ENCODE results near the gene KLHDC7B. TPM values are rescaled to one million over a fixed set of nuclear protein-coding genes. Genes with fewer than 3 reads are reported as not detected.

KLHDC7B gene
- total RNA-seq, 2 donors from 2014 or later: 0.07 to 0.16 TPM

DNA sequence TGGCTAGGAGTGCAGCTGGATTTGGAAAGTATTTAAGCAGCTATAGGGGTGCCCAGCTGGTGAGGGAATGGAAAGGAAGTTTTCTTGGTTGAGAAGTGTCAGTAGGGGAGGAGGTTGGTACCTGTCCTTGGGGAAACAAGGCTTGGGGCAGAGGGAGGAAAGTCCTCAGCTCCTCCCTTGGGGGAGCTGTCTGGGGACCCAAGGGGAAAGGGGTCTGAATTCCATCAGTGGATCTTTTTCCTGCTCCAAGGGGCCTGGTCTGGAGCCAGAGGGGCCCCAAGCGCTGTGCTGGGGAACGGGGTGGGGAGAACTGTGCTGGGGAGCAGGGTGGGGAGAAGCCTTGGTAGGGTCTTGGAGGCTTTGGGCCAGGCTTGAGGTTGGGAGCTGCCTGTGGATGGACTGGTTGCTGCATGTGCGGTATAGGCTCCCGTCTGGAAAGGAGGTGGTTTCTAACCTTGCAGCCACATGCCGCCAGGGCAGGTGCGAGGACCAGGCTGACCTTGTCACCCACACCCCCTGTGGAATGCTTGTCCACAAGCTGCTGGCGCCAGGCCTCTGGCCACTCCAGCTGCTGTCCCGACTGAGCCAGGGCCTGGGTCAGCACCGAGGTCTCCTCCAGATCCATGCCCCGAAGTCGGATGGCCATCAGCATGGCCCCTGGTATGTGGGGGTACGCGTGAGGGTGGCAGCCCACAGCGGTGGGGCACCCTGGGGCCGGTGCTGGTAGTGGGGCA is 16.9 kb upstream of the KLHDC7B start:
- no peak for DNase-seq
- Histone ChIP-seq H3K27me3 (no peaks in the 10 kb centered on the region), H3K9ac (ENCODE audit: low read depth in 2 of 2, low read length in 2 of 2) (peak overlapping the region; percentile 95 to 98), H3K9me3 (no peaks in the 10 kb centered on the region), H3K4me3 (peak overlapping the region; percentile 55), H3K36me3 (no peaks in the 10 kb centered on the region), H3K4me1 (peaks cover 12% of the 10 kb centered on the region), H3K27ac (peak overlapping the region; percentile 100)
- intact Hi-C loops (cut with DNase I): no loop called here
- TF ChIP-seq, protein P1, sequence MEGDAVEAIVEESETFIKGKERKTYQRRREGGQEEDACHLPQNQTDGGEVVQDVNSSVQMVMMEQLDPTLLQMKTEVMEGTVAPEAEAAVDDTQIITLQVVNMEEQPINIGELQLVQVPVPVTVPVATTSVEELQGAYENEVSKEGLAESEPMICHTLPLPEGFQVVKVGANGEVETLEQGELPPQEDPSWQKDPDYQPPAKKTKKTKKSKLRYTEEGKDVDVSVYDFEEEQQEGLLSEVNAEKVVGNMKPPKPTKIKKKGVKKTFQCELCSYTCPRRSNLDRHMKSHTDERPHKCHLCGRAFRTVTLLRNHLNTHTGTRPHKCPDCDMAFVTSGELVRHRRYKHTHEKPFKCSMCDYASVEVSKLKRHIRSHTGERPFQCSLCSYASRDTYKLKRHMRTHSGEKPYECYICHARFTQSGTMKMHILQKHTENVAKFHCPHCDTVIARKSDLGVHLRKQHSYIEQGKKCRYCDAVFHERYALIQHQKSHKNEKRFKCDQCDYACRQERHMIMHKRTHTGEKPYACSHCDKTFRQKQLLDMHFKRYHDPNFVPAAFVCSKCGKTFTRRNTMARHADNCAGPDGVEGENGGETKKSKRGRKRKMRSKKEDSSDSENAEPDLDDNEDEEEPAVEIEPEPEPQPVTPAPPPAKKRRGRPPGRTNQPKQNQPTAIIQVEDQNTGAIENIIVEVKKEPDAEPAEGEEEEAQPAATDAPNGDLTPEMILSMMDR (IDR thresholded peaks at IDR 0.05): no peak

DNA sequence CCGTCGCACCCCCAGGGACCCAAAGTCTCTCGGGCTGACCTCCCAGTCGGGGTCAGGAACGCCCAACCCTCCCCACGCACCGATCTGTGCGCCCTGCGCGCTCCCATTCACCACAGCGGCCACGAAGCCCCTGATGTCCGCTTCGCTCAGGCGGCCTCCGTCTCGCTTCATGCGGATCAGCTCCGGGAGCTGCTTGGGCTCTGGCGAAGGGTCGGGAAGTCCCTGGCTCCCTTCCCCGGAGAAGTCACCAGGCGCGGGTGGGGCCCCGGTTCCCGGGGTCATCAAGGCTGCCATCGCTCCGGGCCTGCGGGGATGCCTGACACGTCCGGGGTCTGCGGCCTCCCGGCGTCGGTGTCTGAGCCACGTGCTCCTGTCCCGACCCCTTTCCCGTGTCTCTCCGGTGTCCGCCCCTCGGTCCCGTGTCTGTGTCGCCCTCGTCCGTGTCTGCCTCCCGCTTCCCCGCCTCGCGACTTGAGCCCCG is 16.2 kb upstream of the KLHDC7B start:
- Histone ChIP-seq H3K4me3 (peak overlapping the region; percentile 55), H3K9ac (ENCODE audit: low read depth in 2 of 2, low read length in 2 of 2) (peak overlapping the region; percentile 95 to 98), H3K9me3 (no peaks in the 10 kb centered on the region), H3K4me1 (peaks cover 6% of the 10 kb centered on the region), H3K27ac (peak overlapping the region; percentile 100), H3K36me3 (no peaks in the 10 kb centered on the region), H3K27me3 (no peaks in the 10 kb centered on the region)
- intact Hi-C loops (cut with DNase I): no loop called here
- no peak for DNase-seq
- TF ChIP-seq, protein P1 (IDR thresholded peaks at IDR 0.05): no peak

DNA sequence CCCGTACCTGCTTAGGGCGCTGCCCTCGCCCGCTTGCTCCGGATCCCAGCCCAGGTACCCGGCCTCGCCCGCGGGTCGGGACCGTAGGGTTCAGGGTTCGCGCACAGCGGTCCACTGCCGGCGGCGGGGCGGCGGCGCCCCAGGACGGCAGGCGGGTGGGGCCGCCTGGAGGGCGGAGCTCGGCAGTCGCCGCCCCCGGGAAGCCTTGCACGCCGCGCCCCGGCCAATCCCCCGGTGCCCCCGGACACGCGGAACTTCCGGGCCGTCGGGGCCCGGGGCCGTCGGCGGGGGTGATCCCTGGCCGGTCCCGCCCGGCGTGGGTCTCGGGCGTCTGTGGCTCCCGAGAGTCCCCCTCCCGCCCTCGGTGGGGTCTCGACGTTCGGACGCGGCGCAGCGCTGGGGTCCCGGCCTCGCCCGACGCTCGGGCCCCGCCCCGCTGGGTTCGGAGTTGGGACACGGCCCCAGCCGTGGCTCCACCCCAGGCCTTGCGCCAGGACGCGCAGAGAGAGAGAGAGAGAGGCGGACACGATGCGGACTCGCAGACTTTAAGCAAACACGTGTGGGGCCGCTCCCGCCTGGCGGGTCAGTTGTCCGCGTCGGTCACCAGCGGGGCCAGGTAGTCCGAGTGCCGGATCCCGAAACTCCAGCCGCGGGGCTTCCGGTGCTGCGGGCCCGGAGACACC is 15.7 kb upstream of the KLHDC7B start, which contains the start of gene TYMP:
TYMP (minus strand) TSS at position 116 of the 683 bp plus-strand sequence. CDS start 303 bp downstream, outside the sequence.
- peak within 1 kb of the TSS; percentile 100 for H3K27ac ChIP-seq
- intact Hi-C loops (cut with DNase I): no loop called here
- TF ChIP-seq, protein P1 (IDR thresholded peaks at IDR 0.05): no peak
- H3K4me1 ChIP-seq: peaks cover 6% of the 10 kb centered on the region
- peak within 1 kb of the TSS; percentile 55 for H3K4me3 ChIP-seq
- DNase-seq: peak; percentile 89
- H3K9me3 ChIP-seq: no peaks in the 10 kb centered on the region
- H3K27me3 ChIP-seq: no peaks in the 10 kb centered on the region
- no peaks in the 10 kb centered on the region for H3K36me3 ChIP-seq
- H3K9ac ChIP-seq (ENCODE audit: low read depth in 2 of 2, low read length in 2 of 2): peak within 1 kb of the TSS; percentile 95 to 98

DNA sequence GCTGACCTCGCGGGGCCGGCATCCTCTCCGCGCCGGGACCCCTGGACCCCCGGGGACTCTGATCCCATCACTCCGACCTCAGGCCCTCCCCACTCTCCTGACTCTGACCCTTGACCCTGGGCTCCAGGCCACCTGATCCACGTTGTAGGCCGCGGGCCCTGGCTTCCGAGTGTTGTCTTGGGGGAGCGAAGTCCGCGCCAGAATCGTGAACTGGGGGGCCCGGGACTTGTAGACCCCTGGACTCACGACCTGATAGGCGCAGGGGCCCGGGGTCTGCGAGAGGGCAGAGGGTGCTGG is 15.2 kb upstream of the KLHDC7B start:
- Histone ChIP-seq H3K4me3 (peak overlapping the region; percentile 55), H3K4me1 (peaks cover 6% of the 10 kb centered on the region), H3K9ac (ENCODE audit: low read depth in 2 of 2, low read length in 2 of 2) (peak overlapping the region; percentile 95 to 98), H3K27me3 (no peaks in the 10 kb centered on the region), H3K36me3 (no peaks in the 10 kb centered on the region), H3K9me3 (no peaks in the 10 kb centered on the region), H3K27ac (peak overlapping the region; percentile 100)
- TF ChIP-seq, protein P1 (IDR thresholded peaks at IDR 0.05): no peak
- DNase-seq: no peak
- intact Hi-C loops (cut with DNase I): no loop called here

DNA sequence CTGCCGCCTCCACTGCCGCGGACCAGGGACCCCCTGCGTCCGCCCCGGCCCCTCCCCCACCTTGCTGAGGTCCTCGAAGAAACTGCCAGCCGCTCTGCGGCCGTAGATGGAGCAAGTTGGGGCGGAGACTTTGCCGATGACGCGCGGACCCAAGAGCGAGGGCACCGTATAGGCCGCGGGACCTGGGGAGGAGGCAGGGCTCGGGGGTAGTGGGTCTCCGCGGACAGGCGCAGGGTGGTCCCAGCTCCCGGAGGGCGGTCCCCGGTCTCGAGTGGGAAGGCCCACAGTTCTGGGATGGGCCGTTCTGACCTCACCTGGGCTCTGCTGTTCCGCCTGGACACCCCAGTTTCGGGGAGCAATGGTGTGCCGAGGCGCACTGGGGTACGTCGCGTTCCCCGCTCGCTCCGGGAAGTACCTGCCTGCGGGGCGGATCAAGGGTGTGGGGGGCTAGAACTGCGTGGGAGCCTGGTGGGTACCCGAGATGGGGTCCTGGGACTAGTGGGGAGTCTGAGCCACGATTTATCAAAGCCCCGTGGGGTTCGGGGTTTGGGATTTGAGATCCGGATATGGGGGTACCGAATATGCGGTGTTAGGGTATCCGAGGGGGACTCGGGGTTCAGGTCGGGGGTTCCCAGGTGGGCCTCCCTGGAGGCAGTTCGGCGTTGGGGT is 14.7 kb upstream of the KLHDC7B start:
- TF ChIP-seq, protein P1 (IDR thresholded peaks at IDR 0.05): no peak
- Histone ChIP-seq H3K4me3 (peak overlapping the region; percentile 55), H3K36me3 (no peaks in the 10 kb centered on the region), H3K27ac (peak overlapping the region; percentile 100), H3K4me1 (peaks cover 6% of the 10 kb centered on the region), H3K9ac (ENCODE audit: low read depth in 2 of 2, low read length in 2 of 2) (peak overlapping the region; percentile 95 to 98), H3K27me3 (no peaks in the 10 kb centered on the region), H3K9me3 (no peaks in the 10 kb centered on the region)
- intact Hi-C loops (cut with DNase I): no loop called here
- DNase-seq: peak; percentile 90
